OCI-LY7 (cell line): Measurements from ENCODE around the gene WTIP.

Source experiments
- CTCF ChIP-seq: fragments of 200-600 bp; sonication (generic); conservative IDR thresholded peaks from 2 replicates; pipeline ENCODE4 v1.5.1; 2014; ENCODE audit warnings: mild to moderate bottlenecking, antibody characterized with exemption, low read length, moderate library complexity, mixed read lengths
- EZH2phosphoT487 ChIP-seq: fragments of 200-600 bp; sonication (generic); IDR thresholded peaks from 2 replicates; pipeline ENCODE4 v1.6.1; 2018; ENCODE audit warnings: low read depth, borderline replicate concordance, mild to moderate bottlenecking, mixed run types, antibody characterized with exemption, low read length, moderate library complexity, mixed read lengths

- TF ChIP-seq CTCF (no peak), EZH2phosphoT487 (no peak)
Measured at GRCh38 chr19:34479396-34479795, 2.2 kb upstream of the WTIP start.
